Stimulated activated naive B cell treated with anti-CD40 and anti-IgM and Interleukin-4, amounts not matched to agents 10 μg/mL and 1 μg/mL and 100 μg/mL, for 72 hours (primary cell): ENCODE measurements around the gene NBPF4.
"Not testable (repeated sequence)": the region's sequence is repeated elsewhere in the genome, so short reads cannot be mapped to it uniquely, and the experiment has no call there.

ENCODE experiments used
- ATAC-seq, 2 donors: fragments of 150-1000 bp; cut with Tn5 transposase; replicated peaks; 2 replicates each; pipeline ENCODE4 v1.10.0; 2021; ENCODE audit warnings: moderate library complexity in 1 of 2
- DNase-seq: peaks from one replicate; pipeline ENCODE4 v3.0.0; 2021
- H3K27ac Mint-ChIP-seq: one replicate; pipeline ENCODE4 v1.8.0; 2022; ENCODE audit warnings: mild to moderate bottlenecking, mixed read lengths
- H3K27me3 Mint-ChIP-seq, 2 donors: one replicate each; pipeline ENCODE4 v1.8.0; 2022; ENCODE audit warnings: mixed read lengths in 2 of 2
- H3K36me3 Mint-ChIP-seq, 2 donors: one replicate each; pipeline ENCODE4 v1.8.0; 2022; ENCODE audit warnings: mixed read lengths in 2 of 2, mild to moderate bottlenecking in 1 of 2
- H3K4me1 Mint-ChIP-seq, 2 donors: one replicate each; pipeline ENCODE4 v1.8.0; 2022; ENCODE audit warnings: mixed read lengths in 2 of 2, mild to moderate bottlenecking in 1 of 2
- H3K4me3 Mint-ChIP-seq, 2 donors: one replicate each; pipeline ENCODE4 v1.8.0; 2022; ENCODE audit warnings: mild to moderate bottlenecking in 2 of 2, mixed read lengths in 2 of 2, moderate library complexity in 1 of 2
- H3K9me3 Mint-ChIP-seq, 2 donors: one replicate each; pipeline ENCODE4 v1.8.0; 2022; ENCODE audit warnings: mixed read lengths in 2 of 2, mild to moderate bottlenecking in 1 of 2

NBPF4 gene, protein sequence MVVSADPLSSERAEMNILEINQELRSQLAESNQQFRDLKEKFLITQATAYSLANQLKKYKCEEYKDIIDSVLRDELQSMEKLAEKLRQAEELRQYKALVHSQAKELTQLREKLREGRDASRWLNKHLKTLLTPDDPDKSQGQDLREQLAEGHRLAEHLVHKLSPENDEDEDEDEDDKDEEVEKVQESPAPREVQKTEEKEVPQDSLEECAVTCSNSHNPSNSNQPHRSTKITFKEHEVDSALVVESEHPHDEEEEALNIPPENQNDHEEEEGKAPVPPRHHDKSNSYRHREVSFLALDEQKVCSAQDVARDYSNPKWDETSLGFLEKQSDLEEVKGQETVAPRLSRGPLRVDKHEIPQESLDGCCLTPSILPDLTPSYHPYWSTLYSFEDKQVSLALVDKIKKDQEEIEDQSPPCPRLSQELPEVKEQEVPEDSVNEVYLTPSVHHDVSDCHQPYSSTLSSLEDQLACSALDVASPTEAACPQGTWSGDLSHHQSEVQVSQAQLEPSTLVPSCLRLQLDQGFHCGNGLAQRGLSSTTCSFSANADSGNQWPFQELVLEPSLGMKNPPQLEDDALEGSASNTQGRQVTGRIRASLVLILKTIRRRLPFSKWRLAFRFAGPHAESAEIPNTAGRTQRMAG

DNA sequence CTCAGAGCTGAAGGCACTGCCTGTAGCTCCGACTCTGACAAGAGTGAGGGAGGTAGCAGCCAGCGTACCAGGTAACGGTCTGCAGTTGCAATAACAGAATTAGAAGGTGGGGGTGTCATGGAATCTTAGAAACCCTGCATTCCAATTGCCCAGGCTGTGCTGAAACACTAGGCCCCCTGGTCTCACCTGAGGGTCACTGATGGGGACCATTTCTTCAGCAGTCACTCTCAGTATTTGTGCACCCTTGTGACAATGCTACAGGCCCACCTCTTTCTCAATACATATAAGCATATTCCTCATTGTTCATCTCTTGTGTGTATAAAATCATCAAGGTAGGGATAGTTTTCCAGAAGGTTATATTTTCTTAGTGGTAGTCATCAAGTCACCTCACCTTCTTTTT lies at the start of gene NBPF4:
NBPF4 (minus strand) TSS at position 101 of the 400 bp plus-strand sequence. CDS start 315 bp downstream, outside the sequence.
- not testable (repeated sequence) for H3K27me3 Mint-ChIP-seq, H3K4me3 Mint-ChIP-seq, H3K4me1 Mint-ChIP-seq, DNase-seq, H3K9me3 Mint-ChIP-seq, H3K27ac Mint-ChIP-seq, ATAC-seq, H3K36me3 Mint-ChIP-seq

DNA sequence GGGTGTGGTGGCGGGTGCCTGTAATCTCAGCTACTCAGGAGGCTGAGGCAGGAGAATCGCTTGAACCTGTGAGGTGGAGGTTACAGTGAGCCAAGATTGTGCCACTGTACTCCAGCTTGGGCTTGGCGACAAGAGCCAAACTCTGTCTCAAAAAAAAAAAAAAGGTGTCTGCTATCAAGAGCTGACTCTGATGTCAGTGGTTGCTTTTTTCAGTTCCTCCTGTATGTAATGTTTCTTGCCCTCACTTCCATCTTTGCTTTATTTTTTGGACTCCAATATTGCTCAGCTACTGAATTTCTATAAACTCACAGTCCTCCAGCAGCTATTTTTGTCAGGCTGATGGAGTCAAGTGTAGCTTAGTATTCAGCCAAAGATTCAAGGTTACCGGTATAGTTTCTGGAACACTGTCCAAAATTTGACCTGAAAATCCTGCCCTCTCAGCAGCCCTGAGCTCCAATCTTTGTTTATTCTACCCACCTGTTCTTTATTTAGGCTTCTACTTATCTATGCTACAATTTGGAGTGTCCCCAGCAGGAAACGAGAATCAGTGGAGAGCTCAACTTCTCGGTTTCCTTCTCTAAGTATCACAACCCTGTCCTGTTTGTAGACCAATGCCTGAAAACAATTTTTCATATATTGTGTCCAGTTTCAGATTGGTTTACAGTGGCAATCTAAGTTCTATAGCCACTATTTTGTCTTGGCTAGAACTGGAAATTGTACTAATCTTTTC lies 38.8 kb upstream of the NBPF4 start:
- H3K36me3 Mint-ChIP-seq, H3K27me3 Mint-ChIP-seq, ATAC-seq, H3K4me1 Mint-ChIP-seq, H3K4me3 Mint-ChIP-seq, H3K27ac Mint-ChIP-seq, DNase-seq, H3K9me3 Mint-ChIP-seq: not testable (repeated sequence)

DNA sequence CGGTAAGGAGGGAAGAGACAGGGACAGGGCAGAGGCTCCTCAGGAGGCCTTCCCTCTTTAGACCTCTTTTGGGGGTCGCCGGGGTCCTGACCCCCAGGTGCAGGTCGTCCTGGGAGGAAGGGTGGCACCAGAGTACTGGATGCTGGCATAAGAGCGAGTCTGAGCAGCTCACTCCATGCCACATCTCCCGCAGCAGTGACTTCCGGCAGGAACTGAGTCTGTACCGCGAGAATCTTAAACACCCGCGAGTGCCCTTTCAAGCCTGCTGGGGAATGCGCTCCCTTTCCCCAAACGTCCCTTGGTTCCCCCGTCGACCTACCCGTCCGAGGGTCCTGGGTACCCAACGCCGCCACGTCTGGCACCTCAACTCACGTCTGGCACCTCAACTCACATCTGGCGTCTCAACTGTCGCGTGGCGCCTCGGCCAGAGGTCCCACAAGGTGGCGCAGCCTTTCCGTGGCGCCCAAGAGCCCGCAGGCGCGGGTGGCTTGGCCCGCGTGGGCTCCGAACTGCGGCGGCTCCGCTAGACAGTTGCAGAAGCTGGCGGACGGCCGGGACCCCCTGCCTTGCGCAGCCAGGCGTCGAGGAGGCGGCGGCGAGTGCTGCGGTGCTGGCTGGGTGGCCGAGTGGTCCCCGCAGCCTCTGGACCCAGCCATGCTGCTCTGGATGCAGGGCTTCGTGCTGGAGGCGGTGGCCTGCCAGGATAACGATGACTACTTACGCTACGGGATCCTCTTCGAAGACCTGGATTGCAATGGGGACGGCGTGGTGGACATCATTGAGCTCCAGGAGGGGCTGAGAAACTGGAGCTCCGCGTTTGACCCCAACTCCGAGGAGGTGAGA lies 28.8 kb upstream of the NBPF4 start:
- not testable (repeated sequence) for H3K4me3 Mint-ChIP-seq, H3K9me3 Mint-ChIP-seq, H3K36me3 Mint-ChIP-seq, H3K27me3 Mint-ChIP-seq, H3K27ac Mint-ChIP-seq, DNase-seq, H3K4me1 Mint-ChIP-seq
- ATAC-seq, result peak; percentile 93 to 94

DNA sequence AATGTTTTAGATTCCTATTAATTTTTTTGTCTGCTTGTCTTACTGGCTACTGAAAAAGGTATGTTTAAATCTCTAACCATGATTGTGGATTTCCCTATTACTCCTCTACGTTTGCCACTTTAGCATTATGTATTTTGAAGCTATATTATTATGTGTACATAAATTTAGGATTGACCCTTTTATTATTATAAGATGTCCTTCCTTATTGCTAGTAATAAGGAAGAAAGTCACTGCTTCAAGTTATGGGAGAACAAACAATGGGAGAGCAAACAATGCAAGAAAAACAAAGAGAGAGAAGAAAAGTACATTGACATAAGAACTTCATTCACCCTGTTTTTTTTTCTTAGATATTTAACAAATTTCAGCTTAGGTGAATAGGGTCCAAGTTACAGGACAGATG lies 23.2 kb upstream of the NBPF4 start:
- H3K4me3 Mint-ChIP-seq, H3K4me1 Mint-ChIP-seq, DNase-seq, H3K27ac Mint-ChIP-seq, H3K36me3 Mint-ChIP-seq, H3K9me3 Mint-ChIP-seq, ATAC-seq, H3K27me3 Mint-ChIP-seq: not testable (repeated sequence)

DNA sequence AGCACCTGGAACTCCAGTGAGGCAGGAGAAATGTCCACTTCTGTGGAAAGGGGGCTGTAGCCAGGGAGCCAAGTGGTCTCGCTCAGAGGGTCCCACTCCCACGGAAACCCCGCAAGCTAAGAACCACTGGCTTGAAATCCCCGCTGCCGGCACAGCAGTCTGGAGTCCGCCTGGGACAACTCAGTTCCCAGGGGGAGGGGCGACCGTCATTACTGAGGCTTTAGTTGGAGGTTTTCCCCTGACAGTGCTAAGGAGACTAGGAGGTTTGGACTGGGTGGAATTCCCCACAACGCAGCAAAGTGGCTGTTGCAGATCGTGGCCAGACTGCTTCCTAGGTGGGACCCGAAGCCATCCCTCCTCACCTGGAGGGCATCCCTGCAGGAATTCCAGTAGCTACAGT lies 18.1 kb upstream of the NBPF4 start:
- not testable (repeated sequence) for H3K9me3 Mint-ChIP-seq, H3K27me3 Mint-ChIP-seq, DNase-seq, H3K36me3 Mint-ChIP-seq, ATAC-seq, H3K4me3 Mint-ChIP-seq, H3K27ac Mint-ChIP-seq, H3K4me1 Mint-ChIP-seq

DNA sequence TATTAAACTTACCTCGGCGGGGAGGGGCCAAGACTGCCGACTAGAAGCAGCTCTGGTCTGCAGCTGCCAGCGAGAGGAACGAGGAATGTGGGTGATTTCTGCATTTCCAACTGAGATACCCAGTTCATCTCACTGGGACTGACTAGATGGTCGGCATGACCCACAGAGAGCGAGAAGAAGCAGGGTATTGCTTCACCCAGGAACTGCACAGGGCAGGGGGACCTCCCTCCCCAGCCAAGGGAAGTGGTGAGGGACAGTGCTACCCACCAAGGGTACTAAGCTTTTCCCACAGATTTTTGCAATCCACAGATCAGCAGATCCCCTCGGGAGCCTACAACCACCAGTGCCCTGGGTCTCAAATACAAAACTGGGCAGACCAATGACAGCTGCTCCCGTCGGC lies 17.6 kb upstream of the NBPF4 start:
- not testable (repeated sequence) for H3K4me3 Mint-ChIP-seq, H3K9me3 Mint-ChIP-seq, DNase-seq, H3K36me3 Mint-ChIP-seq, H3K27me3 Mint-ChIP-seq, ATAC-seq, H3K4me1 Mint-ChIP-seq, H3K27ac Mint-ChIP-seq

DNA sequence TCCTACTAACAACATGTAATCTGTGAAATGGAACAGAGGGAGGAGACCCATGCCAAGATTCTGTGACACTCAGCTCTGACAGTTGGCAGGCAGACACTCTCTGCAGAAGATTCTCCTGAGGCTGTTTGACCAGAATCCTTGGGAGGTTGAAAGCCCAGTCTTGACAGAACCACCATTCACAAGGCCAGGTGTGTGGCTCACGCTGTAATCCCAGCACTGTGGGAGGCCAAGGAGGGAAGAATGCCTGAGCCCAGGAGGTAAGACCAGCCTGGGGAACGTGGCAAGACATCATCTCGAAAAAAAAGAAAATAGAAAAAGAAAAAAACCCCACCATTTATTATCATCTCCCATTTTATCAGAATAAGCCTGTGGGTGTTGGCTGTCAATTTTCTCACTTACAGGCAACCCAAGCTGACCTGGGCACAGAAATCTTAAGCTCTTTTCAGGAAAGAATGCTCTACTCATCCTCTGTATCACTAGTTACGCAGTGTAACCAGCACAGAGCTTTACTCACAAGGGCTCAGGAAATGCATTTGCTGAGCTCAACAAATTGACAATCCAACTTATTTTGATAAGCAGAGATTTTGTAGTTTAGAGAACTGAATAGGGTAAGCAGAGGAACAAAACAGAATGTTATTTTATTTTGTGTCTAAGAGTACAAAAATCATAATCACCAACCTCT lies 16.8 kb upstream of the NBPF4 start:
- DNase-seq, H3K36me3 Mint-ChIP-seq, H3K9me3 Mint-ChIP-seq, H3K27me3 Mint-ChIP-seq, ATAC-seq, H3K27ac Mint-ChIP-seq, H3K4me3 Mint-ChIP-seq, H3K4me1 Mint-ChIP-seq: not testable (repeated sequence)

DNA sequence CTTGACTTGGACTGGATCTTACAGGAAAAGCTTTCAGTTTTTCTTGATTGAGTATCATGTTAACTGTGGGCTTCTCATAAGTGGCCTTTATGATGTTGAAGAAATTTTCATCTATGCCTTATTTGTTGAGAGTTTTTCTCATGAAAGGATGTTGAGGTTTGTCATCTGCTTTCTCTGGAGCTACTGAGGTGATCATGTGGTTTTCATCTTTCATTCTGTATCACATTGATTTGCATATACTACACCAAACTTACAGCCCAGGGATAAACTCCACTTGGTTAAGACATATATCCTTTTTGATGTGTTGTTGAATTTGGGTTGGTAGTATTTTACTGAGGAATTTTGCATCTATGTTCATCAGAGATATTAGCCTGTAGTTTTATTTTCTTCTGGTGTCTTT lies 11.6 kb upstream of the NBPF4 start:
- H3K4me1 Mint-ChIP-seq, H3K27ac Mint-ChIP-seq, H3K9me3 Mint-ChIP-seq, H3K4me3 Mint-ChIP-seq, DNase-seq, H3K27me3 Mint-ChIP-seq, H3K36me3 Mint-ChIP-seq: not testable (repeated sequence)
- ATAC-seq, result peak; percentile 91 to 92

DNA sequence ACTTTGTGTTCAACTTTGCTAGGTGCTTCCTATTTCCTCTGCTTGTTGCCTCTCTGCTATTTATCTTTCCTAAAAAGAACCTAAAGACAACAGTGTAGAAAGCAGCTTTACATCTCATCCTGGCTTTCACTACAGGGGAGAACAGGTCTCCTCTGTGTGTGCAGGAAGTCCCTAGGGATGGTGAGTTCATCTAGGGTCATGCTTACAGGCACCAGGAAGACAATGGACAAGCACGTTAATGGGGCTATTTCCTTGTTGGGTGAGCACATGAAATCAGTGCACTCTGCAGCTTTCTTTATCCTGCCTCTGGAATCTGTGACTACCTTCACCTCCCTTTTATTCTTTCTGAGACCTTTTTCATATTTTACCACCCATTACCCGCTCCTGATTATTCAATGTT lies 4.5 kb downstream of the NBPF4 start:
- not testable (repeated sequence) for H3K36me3 Mint-ChIP-seq, H3K27ac Mint-ChIP-seq, H3K9me3 Mint-ChIP-seq, H3K4me1 Mint-ChIP-seq, H3K27me3 Mint-ChIP-seq, DNase-seq, H3K4me3 Mint-ChIP-seq, ATAC-seq

DNA sequence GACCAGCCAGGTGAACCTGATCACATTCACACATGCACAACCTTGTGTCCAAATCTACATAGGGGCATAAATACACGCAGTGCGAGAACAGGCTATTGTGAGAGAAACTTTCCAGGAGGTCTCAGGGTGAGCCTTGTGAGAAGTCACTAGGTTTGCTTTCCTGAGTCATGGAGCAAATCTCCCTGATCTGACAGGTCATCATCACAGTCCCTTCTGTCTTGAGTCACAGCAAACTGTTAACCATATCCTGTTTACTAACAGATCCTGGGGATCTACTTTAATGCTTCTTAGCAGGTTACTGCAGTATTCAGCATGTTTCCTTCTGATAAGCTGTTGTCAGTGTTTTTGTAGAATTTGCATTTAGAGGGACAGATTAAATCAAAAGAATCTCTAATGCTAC lies 8.6 kb downstream of the NBPF4 start:
- ATAC-seq, H3K36me3 Mint-ChIP-seq, H3K4me3 Mint-ChIP-seq: not testable (repeated sequence)

DNA sequence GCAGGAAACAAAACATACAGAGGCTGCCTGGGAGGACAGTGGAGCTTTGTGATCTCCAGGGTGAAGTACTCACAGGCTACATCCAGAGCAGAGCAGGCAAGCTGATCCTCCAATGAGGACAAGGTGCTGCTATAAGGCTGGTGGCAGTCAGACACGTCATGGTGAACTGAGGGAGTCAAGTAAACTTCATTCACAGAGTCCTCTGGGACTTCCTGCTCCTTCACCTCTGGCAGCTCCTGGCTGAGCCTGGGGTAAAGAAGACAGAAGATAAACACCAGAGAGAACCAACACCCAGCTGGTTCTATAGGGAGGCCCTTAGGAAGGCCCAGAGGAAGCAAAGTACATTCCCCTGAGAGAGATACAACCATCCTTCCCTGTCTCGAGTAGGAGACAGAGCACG lies 11.7 kb downstream of the NBPF4 start:
- DNase-seq, H3K4me1 Mint-ChIP-seq, H3K27me3 Mint-ChIP-seq, H3K27ac Mint-ChIP-seq, H3K4me3 Mint-ChIP-seq, H3K9me3 Mint-ChIP-seq, H3K36me3 Mint-ChIP-seq: not testable (repeated sequence)
- ATAC-seq, result peak; percentile 20 to 23

More for the DNA sequence above, 8.6 kb downstream of the NBPF4 start:
- H3K9me3 Mint-ChIP-seq, H3K27ac Mint-ChIP-seq, H3K4me1 Mint-ChIP-seq, DNase-seq, H3K27me3 Mint-ChIP-seq: not testable (repeated sequence)

DNA sequence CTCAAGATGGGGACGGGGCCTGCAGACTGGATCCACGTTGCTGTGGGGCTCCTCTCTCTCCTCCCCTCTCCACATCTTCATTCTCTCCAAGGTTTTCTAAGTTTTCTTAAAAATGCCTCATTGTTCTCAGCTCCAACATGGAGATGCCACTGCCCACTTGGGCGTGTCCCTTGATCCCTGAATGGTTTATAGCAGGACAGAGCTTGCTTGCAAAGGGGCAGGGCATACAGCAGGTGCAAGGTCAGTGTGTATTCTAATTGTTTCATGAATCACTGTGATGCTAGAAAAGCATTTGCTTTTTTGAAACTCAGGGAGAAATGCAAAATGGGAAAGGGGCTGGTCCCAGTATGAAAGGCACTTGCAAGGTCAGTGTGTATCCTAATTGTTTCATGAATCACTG lies 13.9 kb downstream of the NBPF4 start:
- not testable (repeated sequence) for DNase-seq, H3K4me3 Mint-ChIP-seq, H3K4me1 Mint-ChIP-seq, ATAC-seq, H3K27ac Mint-ChIP-seq, H3K9me3 Mint-ChIP-seq, H3K27me3 Mint-ChIP-seq, H3K36me3 Mint-ChIP-seq

DNA sequence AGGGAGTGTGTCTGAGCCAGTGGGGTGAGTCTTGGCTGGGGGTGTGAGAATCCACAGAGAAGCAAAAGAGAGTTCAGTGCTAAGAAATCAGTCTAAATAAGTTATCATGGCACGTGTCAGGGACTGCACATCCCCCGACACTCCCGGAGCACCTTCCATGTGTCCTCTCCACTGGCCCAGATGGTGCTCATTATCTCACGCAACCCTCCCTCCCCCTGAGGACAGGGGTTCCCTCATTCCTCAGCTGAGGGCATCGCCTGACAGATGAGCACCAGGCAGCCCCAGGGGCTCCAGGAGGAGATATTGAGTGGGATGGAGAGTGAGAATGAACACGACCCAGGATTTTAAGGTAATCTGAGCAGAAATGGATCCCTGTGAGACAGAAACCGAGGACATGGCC lies 16.1 kb downstream of the NBPF4 start:
- DNase-seq, H3K27me3 Mint-ChIP-seq, H3K9me3 Mint-ChIP-seq, ATAC-seq, H3K27ac Mint-ChIP-seq, H3K4me3 Mint-ChIP-seq, H3K4me1 Mint-ChIP-seq, H3K36me3 Mint-ChIP-seq: not testable (repeated sequence)

DNA sequence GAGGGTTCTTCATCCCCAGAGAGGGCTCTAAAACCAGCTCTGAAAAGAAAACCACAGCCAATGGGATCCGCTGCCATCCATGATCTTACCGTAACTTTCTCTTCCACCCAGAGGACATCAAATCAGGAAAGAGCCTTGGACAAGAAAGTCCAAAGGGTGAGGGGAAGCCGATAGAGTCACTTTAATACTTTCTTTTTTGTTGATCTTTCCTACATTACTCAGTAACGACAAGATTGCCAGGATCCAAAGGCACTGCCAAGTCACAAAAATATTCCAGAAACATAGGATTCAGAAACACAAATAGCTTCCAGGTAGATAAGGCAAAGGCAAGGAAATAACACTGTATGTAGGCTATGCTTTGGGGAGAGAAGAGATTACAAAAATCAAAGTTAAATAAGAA lies 17.0 kb downstream of the NBPF4 start:
- H3K36me3 Mint-ChIP-seq, DNase-seq, H3K4me3 Mint-ChIP-seq, ATAC-seq, H3K4me1 Mint-ChIP-seq, H3K27ac Mint-ChIP-seq, H3K9me3 Mint-ChIP-seq, H3K27me3 Mint-ChIP-seq: not testable (repeated sequence)
